ENCODE results near the gene TIMM10. TPM values are rescaled to one million over a fixed set of nuclear protein-coding genes. Genes with fewer than 3 reads are reported as not detected.

TIMM10 gene
- polyA plus RNA-seq, 1 donor from 2014 or later: 63.6 TPM

DNA sequence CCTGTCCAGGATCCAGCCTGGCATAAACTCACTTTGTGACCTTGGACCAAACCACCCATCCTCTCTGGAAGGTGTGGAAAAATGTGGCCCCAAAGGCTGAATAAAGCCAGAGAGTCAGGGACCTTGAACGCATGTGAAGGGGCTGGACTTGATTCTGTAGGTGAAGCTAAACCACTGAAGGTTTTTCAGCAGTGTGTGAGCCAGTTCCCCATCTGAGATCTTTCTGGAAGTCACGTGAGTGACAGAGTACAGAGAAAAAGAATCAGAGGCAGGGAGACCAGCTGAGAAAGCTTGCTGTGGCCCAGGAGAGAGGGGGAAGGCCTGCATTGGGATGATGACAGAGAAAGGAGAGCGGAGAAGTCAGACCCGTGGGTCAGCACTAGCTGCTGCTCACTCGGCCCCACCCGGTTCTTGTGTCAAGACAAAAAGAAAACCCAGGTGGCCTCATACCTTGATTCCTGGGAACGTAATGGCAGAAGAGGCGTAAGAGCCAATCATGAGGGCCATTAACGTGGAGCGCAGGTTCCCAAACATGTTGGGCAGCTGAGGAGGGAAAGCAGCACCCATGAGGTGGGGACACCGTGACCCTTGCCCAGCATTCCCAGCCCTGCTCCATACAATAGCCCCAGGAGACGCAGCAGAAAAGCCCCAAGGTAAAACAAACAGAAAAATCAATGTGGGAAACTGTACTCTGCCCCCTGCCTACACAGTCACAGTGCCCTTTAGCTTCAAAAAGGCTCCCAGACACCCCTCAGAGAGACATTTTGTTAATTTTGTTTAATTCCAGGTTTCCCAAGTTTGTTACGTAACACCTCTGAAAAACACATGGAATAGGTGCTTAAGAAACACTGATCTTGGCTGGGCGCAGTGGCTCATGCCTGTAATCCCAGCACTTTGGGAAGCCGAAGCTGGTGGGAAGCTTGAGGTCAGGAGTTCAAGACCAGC, 33.0 kb downstream of the TIMM10 start:
- Histone ChIP-seq H4K20me1 (ENCODE audit: insufficient read depth) (no peaks in the 10 kb centered on the region), H3K79me2 (replicated peaks; ENCODE audit: insufficient read depth, low read length) (no peaks in the 10 kb centered on the region), H3F3A (ENCODE audit: insufficient read depth, low read length, poor library complexity, severe bottlenecking) (no peaks in the 10 kb centered on the region), H3K9me3 (ENCODE audit: low read length) (no peaks in the 10 kb centered on the region), H3K9ac (ENCODE audit: low read length) (no peak overlapping the region), H3K9me2 (ENCODE audit: insufficient read depth, low read length) (no peaks in the 10 kb centered on the region), H3K4me3 (ENCODE audit: low read length) (no peak overlapping the region), H3K27me3 (ENCODE audit: insufficient read depth, low read depth, low read length) (no peaks in the 10 kb centered on the region), H2AFZ (ENCODE audit: low read depth, low read length) (no peak overlapping the region), H3K27ac (ENCODE audit: low read length) (no peak overlapping the region), H3K4me2 (ENCODE audit: low read length) (no peak overlapping the region), H3K36me3 (ENCODE audit: insufficient read depth, low read length) (no peaks in the 10 kb centered on the region)
- TF ChIP-seq POLR2AphosphoS5 (IDR thresholded peaks at IDR 0.05) (no peak), MXI1 (conservative IDR thresholded peaks at IDR 0.05; ENCODE audit: poor library complexity, severe bottlenecking) (no peak), SMC3 (conservative IDR thresholded peaks at IDR 0.05; ENCODE audit: poor library complexity) (no peak), RAD21 (conservative IDR thresholded peaks at IDR 0.05) (no peak), EP300 (conservative IDR thresholded peaks at IDR 0.05; ENCODE audit: poor library complexity, severe bottlenecking) (no peak), TAF1 (IDR thresholded peaks at IDR 0.05; ENCODE audit: low read depth) (no peak), EZH2 (IDR thresholded peaks at IDR 0.05; ENCODE audit: borderline replicate concordance, insufficient read depth, low read length, poor library complexity, severe bottlenecking) (no peak)
- TF ChIP-seq, protein P1, sequence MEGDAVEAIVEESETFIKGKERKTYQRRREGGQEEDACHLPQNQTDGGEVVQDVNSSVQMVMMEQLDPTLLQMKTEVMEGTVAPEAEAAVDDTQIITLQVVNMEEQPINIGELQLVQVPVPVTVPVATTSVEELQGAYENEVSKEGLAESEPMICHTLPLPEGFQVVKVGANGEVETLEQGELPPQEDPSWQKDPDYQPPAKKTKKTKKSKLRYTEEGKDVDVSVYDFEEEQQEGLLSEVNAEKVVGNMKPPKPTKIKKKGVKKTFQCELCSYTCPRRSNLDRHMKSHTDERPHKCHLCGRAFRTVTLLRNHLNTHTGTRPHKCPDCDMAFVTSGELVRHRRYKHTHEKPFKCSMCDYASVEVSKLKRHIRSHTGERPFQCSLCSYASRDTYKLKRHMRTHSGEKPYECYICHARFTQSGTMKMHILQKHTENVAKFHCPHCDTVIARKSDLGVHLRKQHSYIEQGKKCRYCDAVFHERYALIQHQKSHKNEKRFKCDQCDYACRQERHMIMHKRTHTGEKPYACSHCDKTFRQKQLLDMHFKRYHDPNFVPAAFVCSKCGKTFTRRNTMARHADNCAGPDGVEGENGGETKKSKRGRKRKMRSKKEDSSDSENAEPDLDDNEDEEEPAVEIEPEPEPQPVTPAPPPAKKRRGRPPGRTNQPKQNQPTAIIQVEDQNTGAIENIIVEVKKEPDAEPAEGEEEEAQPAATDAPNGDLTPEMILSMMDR (IDR thresholded peaks at IDR 0.05; ENCODE audit: poor library complexity, severe bottlenecking): no peak
- TF ChIP-seq, protein P2, sequence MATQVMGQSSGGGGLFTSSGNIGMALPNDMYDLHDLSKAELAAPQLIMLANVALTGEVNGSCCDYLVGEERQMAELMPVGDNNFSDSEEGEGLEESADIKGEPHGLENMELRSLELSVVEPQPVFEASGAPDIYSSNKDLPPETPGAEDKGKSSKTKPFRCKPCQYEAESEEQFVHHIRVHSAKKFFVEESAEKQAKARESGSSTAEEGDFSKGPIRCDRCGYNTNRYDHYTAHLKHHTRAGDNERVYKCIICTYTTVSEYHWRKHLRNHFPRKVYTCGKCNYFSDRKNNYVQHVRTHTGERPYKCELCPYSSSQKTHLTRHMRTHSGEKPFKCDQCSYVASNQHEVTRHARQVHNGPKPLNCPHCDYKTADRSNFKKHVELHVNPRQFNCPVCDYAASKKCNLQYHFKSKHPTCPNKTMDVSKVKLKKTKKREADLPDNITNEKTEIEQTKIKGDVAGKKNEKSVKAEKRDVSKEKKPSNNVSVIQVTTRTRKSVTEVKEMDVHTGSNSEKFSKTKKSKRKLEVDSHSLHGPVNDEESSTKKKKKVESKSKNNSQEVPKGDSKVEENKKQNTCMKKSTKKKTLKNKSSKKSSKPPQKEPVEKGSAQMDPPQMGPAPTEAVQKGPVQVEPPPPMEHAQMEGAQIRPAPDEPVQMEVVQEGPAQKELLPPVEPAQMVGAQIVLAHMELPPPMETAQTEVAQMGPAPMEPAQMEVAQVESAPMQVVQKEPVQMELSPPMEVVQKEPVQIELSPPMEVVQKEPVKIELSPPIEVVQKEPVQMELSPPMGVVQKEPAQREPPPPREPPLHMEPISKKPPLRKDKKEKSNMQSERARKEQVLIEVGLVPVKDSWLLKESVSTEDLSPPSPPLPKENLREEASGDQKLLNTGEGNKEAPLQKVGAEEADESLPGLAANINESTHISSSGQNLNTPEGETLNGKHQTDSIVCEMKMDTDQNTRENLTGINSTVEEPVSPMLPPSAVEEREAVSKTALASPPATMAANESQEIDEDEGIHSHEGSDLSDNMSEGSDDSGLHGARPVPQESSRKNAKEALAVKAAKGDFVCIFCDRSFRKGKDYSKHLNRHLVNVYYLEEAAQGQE (IDR thresholded peaks at IDR 0.05; ENCODE audit: borderline replicate concordance): no peak

DNA sequence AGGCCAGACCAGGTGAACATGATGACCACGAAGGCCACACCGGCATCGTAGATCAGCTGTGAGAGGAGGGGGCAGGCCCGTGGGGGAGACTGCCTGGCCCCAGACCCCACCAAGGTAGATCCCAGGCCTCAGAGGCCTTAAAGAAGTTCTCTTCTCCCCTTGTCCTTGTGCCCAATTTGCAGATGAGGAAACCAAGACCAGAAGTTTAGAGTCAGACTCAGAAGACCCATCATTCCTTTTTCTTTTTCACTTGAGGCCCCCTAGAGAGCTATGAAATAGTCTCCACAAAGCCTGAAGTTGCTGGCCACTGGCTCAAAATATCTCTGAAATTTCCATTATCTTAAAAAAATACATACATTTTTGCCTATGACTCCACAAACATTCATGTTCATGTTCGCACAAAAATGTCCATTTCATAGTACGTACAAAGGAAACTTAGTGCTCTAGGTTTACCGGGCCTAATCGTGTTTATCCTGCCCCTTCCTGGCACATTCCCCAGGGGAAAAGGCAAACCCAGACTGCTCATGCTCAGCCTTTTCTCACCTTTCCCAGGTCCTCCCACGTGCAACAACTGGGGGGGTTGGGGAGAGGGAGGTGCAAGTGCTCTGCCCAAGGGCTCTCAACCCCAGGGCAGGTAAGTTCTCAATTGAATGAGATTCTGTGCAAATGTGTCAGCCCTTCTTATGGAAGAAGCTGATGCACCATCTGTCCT, 34.3 kb downstream of the TIMM10 start:
- Histone ChIP-seq H3K36me3 (ENCODE audit: insufficient read depth, low read length) (no peaks in the 10 kb centered on the region), H3K79me2 (replicated peaks; ENCODE audit: insufficient read depth, low read length) (no peaks in the 10 kb centered on the region), H3K9me2 (ENCODE audit: insufficient read depth, low read length) (no peaks in the 10 kb centered on the region), H3F3A (ENCODE audit: insufficient read depth, low read length, poor library complexity, severe bottlenecking) (no peaks in the 10 kb centered on the region), H3K27me3 (ENCODE audit: insufficient read depth, low read depth, low read length) (no peaks in the 10 kb centered on the region), H4K20me1 (ENCODE audit: insufficient read depth) (no peaks in the 10 kb centered on the region), H3K9me3 (ENCODE audit: low read length) (no peaks in the 10 kb centered on the region), H3K27ac (ENCODE audit: low read length) (no peak overlapping the region), H3K9ac (ENCODE audit: low read length) (no peak overlapping the region), H3K4me2 (ENCODE audit: low read length) (no peak overlapping the region), H3K4me3 (ENCODE audit: low read length) (no peak overlapping the region), H2AFZ (ENCODE audit: low read depth, low read length) (no peak overlapping the region)
- TF ChIP-seq, protein P2 (IDR thresholded peaks at IDR 0.05; ENCODE audit: borderline replicate concordance): no peak
- TF ChIP-seq RAD21 (conservative IDR thresholded peaks at IDR 0.05): no peak
- TF ChIP-seq POLR2AphosphoS5 (IDR thresholded peaks at IDR 0.05): no peak
- TF ChIP-seq SMC3 (conservative IDR thresholded peaks at IDR 0.05; ENCODE audit: poor library complexity): no peak
- no peak for TF ChIP-seq EZH2 (IDR thresholded peaks at IDR 0.05; ENCODE audit: borderline replicate concordance, insufficient read depth, low read length, poor library complexity, severe bottlenecking)
- TF ChIP-seq, protein P1 (IDR thresholded peaks at IDR 0.05; ENCODE audit: poor library complexity, severe bottlenecking): no peak
- TF ChIP-seq EP300 (conservative IDR thresholded peaks at IDR 0.05; ENCODE audit: poor library complexity, severe bottlenecking): no peak
- TF ChIP-seq MXI1 (conservative IDR thresholded peaks at IDR 0.05; ENCODE audit: poor library complexity, severe bottlenecking): no peak
- no peak for TF ChIP-seq TAF1 (IDR thresholded peaks at IDR 0.05; ENCODE audit: low read depth)
